AG09319 (cell line): ENCODE results near the gene FGD5.

ENCODE experiments used
- DNase-seq: peaks from one replicate; pipeline ENCODE4 v3.0.0-alpha.2; 2010; ENCODE audit warnings: low read depth; ENCODE audit errors: extremely low read depth
- TF ChIP-seq, protein P1 (sequence below): IDR thresholded peaks from 2 replicates; pipeline ENCODE4 v1.5.1; 2011; ENCODE audit warnings: low read depth, mild to moderate bottlenecking, inconsistent platforms, low read length, moderate library complexity

The FGD5 gene

DNA sequence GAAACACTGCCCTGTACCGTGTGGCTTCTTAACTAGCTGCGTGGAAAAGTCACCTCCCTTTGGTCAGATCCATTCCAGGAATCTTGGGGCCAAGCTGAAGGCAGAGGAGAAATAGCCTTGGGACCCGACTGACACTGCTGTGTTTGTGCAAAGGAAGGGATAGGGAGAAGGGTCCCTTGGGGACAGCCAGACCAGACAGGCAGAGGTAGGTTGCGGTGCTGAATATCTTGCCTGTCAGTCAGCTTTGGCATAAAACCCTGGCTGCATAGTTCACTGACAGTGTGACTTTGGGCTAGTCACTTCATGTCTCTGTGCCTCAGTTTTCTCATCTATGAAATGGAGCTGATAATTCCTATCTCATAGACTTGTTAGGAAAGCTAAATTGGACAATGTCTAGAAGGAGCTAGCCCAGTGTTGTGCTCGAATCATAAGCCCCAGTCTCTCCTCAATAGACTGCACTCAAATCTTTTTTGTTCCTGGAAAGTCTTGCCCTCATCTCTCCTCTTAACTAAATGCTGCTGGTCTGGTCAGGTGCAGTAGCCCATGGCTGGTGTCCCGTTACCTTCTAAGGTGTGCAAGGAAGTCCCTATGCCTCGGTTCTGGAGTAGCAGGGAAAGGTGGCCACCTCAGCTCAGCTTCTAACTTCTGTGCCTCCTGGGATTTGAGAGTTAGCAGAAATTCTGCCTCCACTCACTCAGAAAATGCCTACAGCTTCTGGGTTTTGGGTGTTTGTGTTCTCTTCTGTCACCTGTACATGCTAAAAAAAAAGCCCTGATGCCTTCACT lies 25.8 kb downstream of the FGD5 start:
- DNase-seq: no peak
- TF ChIP-seq, protein P1, sequence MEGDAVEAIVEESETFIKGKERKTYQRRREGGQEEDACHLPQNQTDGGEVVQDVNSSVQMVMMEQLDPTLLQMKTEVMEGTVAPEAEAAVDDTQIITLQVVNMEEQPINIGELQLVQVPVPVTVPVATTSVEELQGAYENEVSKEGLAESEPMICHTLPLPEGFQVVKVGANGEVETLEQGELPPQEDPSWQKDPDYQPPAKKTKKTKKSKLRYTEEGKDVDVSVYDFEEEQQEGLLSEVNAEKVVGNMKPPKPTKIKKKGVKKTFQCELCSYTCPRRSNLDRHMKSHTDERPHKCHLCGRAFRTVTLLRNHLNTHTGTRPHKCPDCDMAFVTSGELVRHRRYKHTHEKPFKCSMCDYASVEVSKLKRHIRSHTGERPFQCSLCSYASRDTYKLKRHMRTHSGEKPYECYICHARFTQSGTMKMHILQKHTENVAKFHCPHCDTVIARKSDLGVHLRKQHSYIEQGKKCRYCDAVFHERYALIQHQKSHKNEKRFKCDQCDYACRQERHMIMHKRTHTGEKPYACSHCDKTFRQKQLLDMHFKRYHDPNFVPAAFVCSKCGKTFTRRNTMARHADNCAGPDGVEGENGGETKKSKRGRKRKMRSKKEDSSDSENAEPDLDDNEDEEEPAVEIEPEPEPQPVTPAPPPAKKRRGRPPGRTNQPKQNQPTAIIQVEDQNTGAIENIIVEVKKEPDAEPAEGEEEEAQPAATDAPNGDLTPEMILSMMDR: no peak

DNA sequence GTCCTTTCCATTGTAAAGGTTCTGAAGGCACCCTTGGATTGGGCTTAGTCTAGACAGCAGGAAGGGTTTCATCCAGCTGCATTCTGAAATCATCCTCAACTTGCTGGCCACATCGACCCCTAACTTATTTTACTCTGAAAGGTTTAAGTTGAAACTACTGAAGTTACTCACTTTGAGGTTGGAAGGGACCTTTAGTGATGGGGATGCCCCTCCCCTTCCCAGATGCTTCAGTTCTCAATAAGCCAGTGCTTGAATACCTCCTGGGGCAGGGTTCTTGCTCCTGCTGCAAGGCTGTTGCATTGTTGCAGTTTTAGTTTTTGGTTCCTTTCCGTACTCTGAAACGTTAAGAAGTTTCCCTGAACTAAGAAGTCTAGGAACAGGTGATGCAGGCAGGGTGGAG lies 26.4 kb downstream of the FGD5 start:
- DNase-seq: no peak
- TF ChIP-seq, protein P1: no peak

DNA sequence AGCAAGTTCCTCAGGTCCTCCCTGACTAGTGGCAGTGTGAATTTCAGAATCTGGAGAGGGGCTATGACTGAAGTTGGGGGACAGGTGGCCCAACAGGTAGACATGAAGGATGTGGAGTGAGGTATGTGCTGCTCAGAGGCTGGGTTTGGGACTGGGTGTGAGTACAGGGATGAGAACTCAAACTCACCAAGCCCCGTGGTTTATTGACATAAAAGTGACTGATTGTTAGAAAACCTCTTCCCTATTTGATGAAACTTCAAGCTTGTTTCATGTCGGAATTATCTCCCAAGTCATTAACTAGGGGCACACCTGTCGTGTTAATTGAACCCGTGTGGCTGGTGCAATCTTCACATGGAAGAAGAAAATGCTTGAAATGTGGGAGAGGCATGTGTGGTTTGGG lies 27.1 kb downstream of the FGD5 start:
- TF ChIP-seq, protein P1: no peak
- DNase-seq: no peak

DNA sequence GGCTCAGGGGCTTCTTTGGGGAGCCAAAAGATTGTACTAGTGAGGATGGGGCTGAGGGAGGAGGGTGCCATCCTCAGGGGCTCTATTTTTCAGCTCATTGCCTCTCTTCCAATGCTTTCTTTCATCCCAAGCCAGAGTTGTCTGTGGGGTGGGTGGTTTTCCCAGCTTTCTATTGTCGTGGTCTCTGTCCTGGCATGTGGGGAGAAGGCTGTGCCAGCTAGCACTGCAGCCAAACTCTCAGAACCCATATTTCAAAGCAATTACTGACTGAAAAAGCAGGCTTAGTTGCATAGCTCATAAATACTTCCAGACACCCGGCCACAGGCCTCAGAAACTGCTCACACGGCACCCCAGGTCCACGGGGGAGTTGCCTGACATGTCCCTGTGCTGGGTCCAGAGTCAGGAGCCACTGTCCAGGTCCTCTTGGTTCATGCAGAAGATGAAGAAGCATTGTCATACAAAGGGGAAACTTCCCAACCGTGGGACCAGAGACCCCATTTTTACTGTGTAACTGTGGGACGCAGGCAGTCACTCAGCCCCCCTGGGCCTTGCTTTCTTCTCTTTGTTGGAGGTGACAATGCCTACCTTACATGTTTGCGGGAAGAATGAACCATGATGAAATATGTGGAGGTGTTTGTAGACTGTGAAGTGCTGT lies 27.6 kb downstream of the FGD5 start:
- no peak for DNase-seq
- TF ChIP-seq, protein P1: no peak

DNA sequence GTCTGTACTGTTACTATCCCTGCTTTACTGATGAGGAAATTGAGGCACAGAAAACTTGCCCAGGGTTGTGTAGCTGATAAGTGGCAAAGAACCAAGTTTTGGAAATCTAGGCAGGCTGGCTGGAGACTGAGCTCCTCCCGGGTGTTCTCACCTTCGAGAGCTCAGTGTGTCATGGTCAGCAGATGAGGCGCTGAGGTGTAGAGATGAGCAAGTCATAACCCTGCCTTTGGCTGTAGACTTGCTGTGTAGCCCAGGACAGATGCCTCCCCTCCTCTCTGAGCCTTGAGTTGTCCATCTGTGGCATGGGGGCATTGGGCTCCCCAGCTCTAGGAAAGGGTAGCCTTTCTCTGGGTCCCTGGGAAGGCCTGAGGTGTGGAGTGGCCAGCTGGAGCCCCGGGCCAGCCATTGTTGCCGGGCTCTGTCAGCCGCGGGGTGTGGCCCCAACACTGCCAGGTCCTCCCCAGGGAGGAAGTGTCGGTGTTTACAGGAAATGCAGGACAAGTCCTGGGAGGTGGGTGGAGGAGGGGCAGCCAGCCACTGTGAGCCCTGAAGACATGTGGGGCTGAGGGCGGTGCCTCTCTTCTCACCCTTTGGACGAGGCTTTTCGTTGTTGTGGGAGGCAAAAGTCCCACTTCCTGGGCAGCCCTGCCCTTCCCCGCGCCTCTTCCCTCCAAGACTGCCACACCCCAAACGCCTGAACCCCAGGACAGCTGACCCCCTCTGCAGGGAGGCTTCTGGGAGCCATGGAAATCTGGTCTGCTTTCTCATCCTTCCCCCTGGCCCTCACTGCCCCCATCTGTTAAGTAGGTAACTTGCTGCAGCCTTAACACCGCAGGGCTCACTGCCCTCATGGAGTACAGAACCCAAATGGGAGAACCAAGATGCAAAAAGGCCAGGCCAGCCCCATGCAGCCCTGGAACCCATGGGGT lies 29.1 kb downstream of the FGD5 start:
- no peak for DNase-seq
- TF ChIP-seq, protein P1: no peak

DNA sequence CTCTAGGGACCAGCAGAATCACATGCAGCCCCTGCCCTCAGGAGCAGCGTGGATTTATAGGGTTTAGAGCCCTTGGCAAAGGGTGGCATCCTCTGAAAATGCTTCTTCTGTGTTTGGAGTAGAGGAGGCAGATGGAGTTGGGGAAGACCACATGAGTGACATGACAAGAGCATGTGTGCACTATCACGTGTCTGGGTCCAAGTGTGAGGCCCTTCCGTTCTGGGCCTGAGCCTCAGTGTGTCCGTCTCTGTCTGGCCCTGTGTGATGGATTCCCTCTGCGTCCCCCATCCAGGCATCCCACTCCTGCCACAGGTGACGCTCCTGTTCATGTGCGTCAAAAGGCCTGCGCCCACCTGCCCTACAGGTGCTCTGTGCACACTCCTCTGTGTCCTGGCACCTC lies 30.1 kb downstream of the FGD5 start:
- TF ChIP-seq, protein P1: no peak
- DNase-seq: no peak
